ENCODE results near the gene CDV3.
"Not testable (repeated sequence)": the region's sequence is repeated elsewhere in the genome, so short reads cannot be mapped to it uniquely, and the experiment has no call there.

The CDV3 gene
- 477 to 884 reads per million in 2 experiments for total RNA-seq

- DNase-seq (ENCODE audit: low read depth): no peak
Observed at GRCh38 chr3:133573629-133574194, at the start of gene CDV3. CDV3 (plus strand) TSS chr3:133573686; CDS start chr3:133574045, 359 bp downstream.

GRCh38 chr3:133523758-133524157, 49.7 kb upstream of the CDV3 start:
- not testable (repeated sequence) for DNase-seq (ENCODE audit: low read depth)

GRCh38 chr3:133525435-133525834, 48.1 kb upstream of the CDV3 start:
- no peak for DNase-seq (ENCODE audit: low read depth)

GRCh38 chr3:133527081-133527715, 46.3 kb upstream of the CDV3 start:
- no peak for DNase-seq (ENCODE audit: low read depth)

- no peak for DNase-seq (ENCODE audit: low read depth)
Observed at GRCh38 chr3:133529809-133530208, 43.7 kb upstream of the CDV3 start.

- DNase-seq (ENCODE audit: low read depth): no peak
Observed at GRCh38 chr3:133531981-133532380, 41.5 kb upstream of the CDV3 start.

GRCh38 chr3:133532951-133533350, 40.5 kb upstream of the CDV3 start:
- DNase-seq (ENCODE audit: low read depth): no peak

GRCh38 chr3:133535971-133536881, 37.3 kb upstream of the CDV3 start:
- DNase-seq (ENCODE audit: low read depth): no peak

GRCh38 chr3:133537131-133537530, 36.4 kb upstream of the CDV3 start:
- DNase-seq (ENCODE audit: low read depth): not testable (repeated sequence)

GRCh38 chr3:133538154-133538553, 35.3 kb upstream of the CDV3 start:
- DNase-seq (ENCODE audit: low read depth): no peak

GRCh38 chr3:133540896-133541674, 32.4 kb upstream of the CDV3 start:
- no peak for DNase-seq (ENCODE audit: low read depth)

- DNase-seq (ENCODE audit: low read depth): no peak
Observed at GRCh38 chr3:133542871-133543270, 30.6 kb upstream of the CDV3 start.

- not testable (repeated sequence) for DNase-seq (ENCODE audit: low read depth)
Observed at GRCh38 chr3:133544983-133545382, 28.5 kb upstream of the CDV3 start.

- DNase-seq (ENCODE audit: low read depth): no peak
Observed at GRCh38 chr3:133547432-133548041, 25.9 kb upstream of the CDV3 start.

GRCh38 chr3:133548090-133548489, 25.4 kb upstream of the CDV3 start:
- DNase-seq (ENCODE audit: low read depth): no peak

GRCh38 chr3:133549565-133549964, 23.9 kb upstream of the CDV3 start:
- DNase-seq (ENCODE audit: low read depth): no peak

GRCh38 chr3:133551589-133551988, 21.9 kb upstream of the CDV3 start:
- DNase-seq (ENCODE audit: low read depth): not testable (repeated sequence)

GRCh38 chr3:133561679-133562078, 11.8 kb upstream of the CDV3 start:
- no peak for DNase-seq (ENCODE audit: low read depth)

- DNase-seq (ENCODE audit: low read depth): no peak
Observed at GRCh38 chr3:133562376-133562775, 11.1 kb upstream of the CDV3 start.

- DNase-seq (ENCODE audit: low read depth): no peak
Observed at GRCh38 chr3:133563186-133563591, 10.3 kb upstream of the CDV3 start.

- DNase-seq (ENCODE audit: low read depth): no peak
Observed at GRCh38 chr3:133563816-133564215, 9.7 kb upstream of the CDV3 start.

All from T follicular helper cell (primary cell).